GM19452 (cell line): Measurements from ENCODE around the gene CAVIN3.
"Not testable (repeated sequence)": the region's sequence is repeated elsewhere in the genome, so short reads cannot be mapped to it uniquely, and the experiment has no call there.

Experiments used
- ATAC-seq: cut with Tn5 transposase; IDR thresholded peaks from one replicate; pipeline ENCODE4 v1.9.1; 2021; ENCODE audit not compliant: unreplicated experiment

The CAVIN3 gene

GRCh38 chr11:6326303-6326702, 6.0 kb upstream of the CAVIN3 start:
- ATAC-seq, result no peak

GRCh38 chr11:6323291-6323905, 3.1 kb upstream of the CAVIN3 start:
- ATAC-seq, result no peak

- no peak for ATAC-seq
Observed at GRCh38 chr11:6321961-6322362, 1.7 kb upstream of the CAVIN3 start.

GRCh38 chr11:6321356-6321755, 1.1 kb upstream of the CAVIN3 start:
- no peak for ATAC-seq

- peak; percentile 58 for ATAC-seq
Observed at GRCh38 chr11:6319704-6320410, 444 bp downstream of the CAVIN3 start.

- ATAC-seq, result no peak
Observed at GRCh38 chr11:6319001-6319703, 1.1 kb downstream of the CAVIN3 start.

- no peak for ATAC-seq
Observed at GRCh38 chr11:6318204-6318603, 2.1 kb downstream of the CAVIN3 start.

- ATAC-seq, result peak; percentile 48
Observed at GRCh38 chr11:6315811-6316425, 4.4 kb downstream of the CAVIN3 start.

GRCh38 chr11:6312106-6312505, 8.2 kb downstream of the CAVIN3 start:
- ATAC-seq, result no peak

- no peak for ATAC-seq
Observed at GRCh38 chr11:6307876-6308275, 12.4 kb downstream of the CAVIN3 start.

- no peak for ATAC-seq
Observed at GRCh38 chr11:6305297-6305696, 15.0 kb downstream of the CAVIN3 start.

GRCh38 chr11:6303661-6304060, 16.6 kb downstream of the CAVIN3 start:
- ATAC-seq, result no peak

GRCh38 chr11:6301096-6301495, 19.2 kb downstream of the CAVIN3 start:
- ATAC-seq, result no peak

- ATAC-seq, result no peak
Observed at GRCh38 chr11:6300325-6300724, 20.0 kb downstream of the CAVIN3 start.

- ATAC-seq, result peak; percentile 66
Observed at GRCh38 chr11:6298605-6299004, 21.7 kb downstream of the CAVIN3 start.

- ATAC-seq, result no peak
Observed at GRCh38 chr11:6297831-6298230, 22.5 kb downstream of the CAVIN3 start.

- ATAC-seq, result no peak
Observed at GRCh38 chr11:6285019-6285418, 35.3 kb downstream of the CAVIN3 start.

- ATAC-seq, result no peak
Observed at GRCh38 chr11:6284250-6284649, 36.1 kb downstream of the CAVIN3 start.

GRCh38 chr11:6283453-6284023, 36.8 kb downstream of the CAVIN3 start:
- ATAC-seq, result no peak

GRCh38 chr11:6280809-6281208, 39.5 kb downstream of the CAVIN3 start:
- ATAC-seq, result not testable (repeated sequence)

- ATAC-seq, result no peak
Observed at GRCh38 chr11:6273188-6273587, 47.1 kb downstream of the CAVIN3 start.
